NOMO-1 treated with DMSO at 0.1 percent for 48 hours (cell line): ENCODE measurements around the gene CTTNBP2.

Source experiments
- DNase-seq: peaks from one replicate; lab custom pipeline; 2025; ENCODE audit not compliant: unreplicated experiment; lab: John Stamatoyannopoulos, UW

Gene CTTNBP2, protein sequence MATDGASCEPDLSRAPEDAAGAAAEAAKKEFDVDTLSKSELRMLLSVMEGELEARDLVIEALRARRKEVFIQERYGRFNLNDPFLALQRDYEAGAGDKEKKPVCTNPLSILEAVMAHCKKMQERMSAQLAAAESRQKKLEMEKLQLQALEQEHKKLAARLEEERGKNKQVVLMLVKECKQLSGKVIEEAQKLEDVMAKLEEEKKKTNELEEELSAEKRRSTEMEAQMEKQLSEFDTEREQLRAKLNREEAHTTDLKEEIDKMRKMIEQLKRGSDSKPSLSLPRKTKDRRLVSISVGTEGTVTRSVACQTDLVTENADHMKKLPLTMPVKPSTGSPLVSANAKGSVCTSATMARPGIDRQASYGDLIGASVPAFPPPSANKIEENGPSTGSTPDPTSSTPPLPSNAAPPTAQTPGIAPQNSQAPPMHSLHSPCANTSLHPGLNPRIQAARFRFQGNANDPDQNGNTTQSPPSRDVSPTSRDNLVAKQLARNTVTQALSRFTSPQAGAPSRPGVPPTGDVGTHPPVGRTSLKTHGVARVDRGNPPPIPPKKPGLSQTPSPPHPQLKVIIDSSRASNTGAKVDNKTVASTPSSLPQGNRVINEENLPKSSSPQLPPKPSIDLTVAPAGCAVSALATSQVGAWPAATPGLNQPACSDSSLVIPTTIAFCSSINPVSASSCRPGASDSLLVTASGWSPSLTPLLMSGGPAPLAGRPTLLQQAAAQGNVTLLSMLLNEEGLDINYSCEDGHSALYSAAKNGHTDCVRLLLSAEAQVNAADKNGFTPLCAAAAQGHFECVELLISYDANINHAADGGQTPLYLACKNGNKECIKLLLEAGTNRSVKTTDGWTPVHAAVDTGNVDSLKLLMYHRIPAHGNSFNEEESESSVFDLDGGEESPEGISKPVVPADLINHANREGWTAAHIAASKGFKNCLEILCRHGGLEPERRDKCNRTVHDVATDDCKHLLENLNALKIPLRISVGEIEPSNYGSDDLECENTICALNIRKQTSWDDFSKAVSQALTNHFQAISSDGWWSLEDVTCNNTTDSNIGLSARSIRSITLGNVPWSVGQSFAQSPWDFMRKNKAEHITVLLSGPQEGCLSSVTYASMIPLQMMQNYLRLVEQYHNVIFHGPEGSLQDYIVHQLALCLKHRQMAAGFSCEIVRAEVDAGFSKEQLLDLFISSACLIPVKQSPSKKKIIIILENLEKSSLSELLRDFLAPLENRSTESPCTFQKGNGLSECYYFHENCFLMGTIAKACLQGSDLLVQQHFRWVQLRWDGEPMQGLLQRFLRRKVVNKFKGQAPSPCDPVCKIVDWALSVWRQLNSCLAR (N-terminal part only)

DNA sequence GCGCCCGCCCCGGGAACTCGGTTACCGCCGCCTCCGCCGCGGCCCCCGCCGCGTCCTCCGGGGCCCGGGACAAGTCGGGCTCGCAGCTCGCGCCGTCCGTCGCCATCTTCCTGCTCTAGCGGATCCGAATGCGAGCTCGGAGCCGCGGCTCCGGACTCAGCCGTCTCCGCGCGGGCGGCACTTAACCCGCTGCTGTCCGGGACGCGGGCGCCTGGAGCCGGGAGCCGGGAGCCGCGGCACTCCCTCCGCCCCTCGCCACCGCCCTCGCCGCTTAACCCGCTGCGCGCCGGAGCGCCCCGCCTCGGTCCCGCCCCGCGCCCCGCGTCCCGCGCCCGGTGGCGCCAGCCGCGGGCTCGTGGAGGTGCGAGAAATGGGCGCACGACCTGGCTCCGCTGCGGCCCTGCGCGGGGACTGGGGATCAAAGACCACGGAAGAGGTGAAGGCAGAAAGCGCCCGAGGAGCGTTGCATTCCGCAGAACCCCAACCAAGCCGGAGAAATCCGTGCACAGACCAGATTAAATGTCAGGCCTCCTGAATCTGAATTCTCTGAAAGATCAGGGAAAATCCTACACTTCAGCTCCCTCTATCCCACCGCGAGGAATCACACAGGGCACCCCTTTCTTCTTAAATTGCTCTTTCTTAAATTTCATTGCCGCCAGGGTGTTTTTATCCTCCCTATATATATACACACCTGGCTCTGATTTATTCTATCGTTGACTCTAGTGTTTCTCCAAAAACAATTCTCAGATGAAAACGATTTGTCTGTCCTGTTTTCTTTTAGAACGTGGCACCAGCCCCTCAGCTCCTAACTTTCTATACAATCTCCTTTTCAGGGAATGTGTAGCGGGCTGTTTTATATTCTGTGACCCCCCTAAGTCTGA lies at the start of gene CTTNBP2:
CTTNBP2 (minus strand) TSS at position 132 of the 881 bp plus-strand sequence; CDS start at position 106, 26 bp downstream.
- no peak for DNase-seq

DNA sequence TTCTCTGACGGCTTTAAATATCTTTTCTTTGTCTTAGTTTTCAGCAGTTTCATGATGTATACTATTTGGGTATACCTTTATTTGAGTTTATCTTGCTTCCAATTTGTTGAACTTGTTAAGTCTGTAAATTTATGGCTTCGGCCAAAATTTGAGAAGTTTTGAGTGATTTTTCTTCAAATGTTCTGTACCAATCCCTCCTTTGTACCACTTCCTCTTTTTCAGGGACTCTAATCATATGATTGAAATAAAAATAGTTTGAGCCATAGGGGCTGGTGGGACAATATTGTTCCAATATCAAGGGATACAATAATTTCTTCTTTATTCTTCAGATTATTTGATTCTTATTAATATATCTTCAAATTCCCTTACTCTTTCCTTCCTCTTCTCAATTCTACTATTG lies 43.1 kb upstream of the CTTNBP2 start:
- DNase-seq = no peak

DNA sequence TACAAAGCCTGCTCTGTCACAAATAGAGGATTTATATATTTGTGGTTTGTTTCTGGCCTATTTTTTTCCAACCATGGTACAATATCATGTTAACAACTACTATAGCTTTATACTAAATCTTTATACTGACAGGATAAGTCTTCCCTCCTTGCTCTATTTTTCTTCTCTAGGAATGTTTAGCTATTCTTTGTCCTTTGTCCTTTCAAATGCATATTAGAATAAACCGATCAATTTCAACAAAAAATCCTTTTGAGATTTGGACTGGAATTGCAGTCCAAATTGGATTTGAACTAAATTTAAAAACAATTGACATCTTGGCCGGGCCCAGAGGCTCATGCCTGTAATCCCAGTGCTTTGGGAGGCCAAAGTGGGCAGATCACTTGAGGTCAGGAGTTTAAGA lies 39.2 kb upstream of the CTTNBP2 start:
- no peak for DNase-seq

DNA sequence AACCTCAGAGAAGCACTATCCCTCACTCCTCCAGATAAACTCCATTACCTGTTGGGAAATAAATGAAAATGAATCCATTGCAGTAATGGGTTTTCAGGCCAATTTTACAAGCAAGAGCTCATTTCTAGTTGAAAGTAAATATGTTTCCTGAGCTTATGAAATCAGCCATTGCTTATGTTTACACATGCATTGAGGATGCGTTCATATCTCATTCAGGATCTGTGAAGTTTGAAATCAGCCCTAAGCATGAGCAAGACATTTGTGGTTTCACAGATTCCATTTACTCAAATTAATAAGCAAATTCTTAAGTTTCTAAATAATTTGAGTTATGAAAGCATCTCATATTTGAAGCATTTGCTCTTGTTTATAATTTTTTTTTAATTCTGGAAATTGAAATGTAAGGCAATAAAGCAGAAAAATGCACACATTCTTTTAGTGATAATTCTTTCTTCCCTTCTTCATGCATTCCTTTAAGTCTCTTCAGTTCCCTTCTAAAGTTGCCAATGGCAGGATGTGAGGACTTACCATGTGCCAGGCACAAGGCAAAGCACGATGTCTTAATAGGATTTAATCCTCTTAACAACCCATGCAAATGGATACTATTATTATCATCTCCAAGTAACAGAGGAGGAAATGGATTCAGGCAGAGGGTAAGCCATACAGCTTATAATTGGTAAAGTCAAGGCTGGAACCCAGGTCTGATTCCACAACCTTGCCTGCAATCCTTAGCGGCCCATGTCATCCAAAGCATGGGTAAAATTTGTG lies 35.0 kb upstream of the CTTNBP2 start:
- no peak for DNase-seq

DNA sequence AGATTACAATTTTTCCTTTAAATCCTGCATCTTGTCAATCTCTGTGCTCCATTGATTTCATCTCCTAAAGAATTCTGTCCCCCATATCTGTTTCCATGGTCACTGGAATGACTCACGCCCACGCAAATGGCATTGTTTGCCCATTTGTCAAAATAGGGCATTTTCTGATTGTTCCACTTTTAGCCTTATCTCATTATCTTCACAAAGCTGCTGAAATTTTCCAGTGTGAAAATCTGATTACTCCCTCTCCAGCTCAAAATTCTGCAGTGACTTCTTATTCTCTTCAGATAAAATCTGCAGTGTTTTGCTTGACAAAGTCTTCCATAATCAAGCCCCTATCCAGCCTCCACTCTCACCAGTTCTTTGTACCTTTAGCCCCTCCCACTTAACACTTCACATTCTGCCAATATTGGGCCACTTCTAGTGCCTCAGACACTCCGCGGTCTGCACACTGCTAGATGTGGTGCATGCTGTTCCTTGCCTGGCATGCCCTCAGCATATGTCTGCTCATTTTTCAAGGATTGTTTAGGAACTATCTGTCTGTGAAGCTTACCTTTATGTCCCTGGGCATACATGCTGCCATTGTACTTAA lies 33.9 kb upstream of the CTTNBP2 start:
- no peak for DNase-seq

DNA sequence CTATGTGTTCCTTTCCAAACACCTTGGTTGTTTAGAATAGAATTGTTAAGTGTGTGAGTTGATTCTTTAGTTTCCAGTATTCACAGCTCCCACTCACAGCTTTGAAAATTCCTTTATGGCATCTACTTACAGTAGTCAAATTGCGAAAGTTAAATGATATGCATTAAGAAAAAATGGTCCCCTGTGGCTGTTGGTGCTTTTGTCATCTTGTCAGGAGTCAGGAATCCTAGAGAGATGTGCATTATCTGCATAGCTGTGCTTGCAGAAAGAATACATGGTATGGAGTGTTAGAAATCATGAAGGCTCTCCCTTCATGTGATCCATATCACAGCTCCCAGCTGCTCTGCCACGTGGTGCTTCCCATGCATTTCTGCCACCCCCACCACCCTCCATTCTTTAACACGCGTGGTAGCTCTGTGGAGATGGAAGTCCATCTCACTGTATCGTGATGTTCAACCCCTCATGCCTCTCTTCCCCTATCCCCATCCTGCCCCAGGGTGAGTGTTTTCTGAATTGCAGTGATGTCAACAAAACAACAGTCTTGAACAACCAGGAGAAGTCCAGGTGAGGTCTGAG lies 29.2 kb upstream of the CTTNBP2 start:
- no peak for DNase-seq

DNA sequence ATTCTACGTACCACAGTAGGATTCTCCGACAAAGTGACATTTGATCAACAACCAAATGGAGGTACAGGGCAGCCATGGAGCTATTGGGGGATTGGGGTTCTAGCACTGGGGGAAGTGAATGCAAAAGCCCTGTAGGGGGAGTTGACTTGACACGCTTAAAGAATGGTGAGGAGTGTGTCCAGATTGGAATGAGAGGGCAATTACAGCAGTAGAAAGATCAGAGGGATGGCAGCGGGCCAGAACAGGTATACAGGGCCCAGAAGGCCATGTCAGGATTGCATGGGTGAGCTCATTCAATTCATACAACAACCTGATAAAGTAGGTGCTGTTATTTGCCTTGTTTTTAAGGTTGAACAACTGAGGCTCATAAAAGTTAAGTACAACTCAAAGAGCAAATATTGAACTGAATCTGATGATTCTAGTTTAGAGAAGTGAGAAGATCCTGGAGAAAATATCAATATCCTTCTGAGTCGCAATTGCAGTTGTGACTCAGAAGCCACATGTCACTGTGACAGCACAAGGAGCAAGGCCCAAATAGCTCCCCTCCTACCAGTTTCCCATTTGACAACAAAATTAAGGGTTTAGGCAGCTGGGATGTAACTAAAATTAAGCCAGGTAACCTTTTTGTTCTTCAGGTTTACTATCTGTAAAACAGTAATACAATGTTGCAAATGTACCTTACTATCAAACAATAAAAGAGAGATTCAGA lies 28.0 kb upstream of the CTTNBP2 start:
- no peak for DNase-seq

DNA sequence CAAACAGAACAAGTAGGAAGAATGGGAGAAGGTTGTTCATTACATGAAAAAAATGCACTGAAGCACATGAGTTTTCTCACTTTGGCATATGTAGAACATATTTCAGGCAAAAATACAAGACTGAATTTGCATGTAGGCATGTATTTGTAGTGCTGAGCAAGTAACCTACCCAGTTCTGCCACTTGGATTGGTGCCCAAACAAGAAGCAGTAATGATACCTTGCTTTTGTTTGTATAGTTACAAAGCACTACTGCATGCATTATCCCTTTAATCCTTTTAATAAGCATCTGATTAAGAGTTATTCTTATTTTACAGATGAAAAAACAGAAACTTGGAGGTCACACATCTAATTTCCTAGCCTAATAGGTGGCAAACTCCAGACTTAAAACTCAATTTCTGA lies 23.1 kb upstream of the CTTNBP2 start:
- no peak for DNase-seq

DNA sequence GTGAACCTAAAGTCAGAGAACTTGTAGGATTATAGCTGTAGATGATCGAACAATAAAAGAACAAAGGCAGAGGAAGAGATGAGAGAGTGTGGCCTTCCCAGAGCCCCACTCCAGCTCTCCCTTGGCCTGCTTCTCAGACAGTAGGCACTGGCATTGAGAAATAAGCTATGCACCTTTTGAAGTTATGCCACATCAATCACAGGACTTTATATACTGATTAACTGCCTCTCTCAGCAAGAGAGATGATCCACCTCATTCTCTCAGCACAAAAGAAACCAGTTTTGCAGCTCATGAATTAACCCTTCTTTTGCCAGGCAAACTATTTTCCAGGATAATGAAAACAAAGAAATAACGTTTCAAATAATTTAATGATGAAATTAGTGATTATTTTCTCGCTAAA lies 22.0 kb upstream of the CTTNBP2 start:
- no peak for DNase-seq

DNA sequence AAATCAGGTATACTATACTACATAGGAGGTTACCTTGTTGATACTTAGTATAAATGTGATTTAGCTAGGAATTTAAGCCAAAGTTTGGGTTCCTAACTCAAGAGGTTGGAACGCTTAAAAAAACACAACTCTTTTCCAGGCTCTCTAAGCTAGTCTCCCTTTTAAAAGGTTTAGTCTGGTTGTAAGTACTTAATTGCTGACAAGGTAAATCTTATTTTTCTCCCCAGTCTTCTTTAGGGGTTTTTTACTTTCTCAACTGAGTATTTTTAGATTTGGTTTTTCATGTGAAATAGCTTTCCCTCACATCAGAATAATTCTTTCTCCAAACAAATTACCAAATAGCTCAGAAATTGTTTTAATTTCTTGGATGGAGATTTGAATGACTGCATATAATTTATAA lies 20.8 kb upstream of the CTTNBP2 start:
- DNase-seq = no peak

DNA sequence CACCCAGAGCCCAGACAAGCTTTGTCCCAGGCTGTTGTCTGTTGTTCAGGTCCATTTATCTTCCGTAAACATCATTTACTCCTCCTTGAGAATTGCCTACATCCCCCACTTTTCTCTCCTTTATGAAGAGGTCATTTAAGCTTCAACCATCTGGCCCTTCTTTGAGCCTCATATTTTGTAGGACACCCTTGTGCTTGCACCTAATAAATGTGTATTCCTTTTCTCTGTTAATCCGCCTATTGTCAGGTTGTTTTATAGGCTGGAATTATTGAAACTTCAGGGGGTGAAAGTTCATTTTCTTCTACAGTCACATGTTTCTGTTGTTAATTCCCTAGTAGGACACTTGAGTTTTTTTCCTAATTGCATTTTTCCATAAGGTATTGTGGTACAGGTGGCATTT lies 19.6 kb upstream of the CTTNBP2 start:
- no peak for DNase-seq

DNA sequence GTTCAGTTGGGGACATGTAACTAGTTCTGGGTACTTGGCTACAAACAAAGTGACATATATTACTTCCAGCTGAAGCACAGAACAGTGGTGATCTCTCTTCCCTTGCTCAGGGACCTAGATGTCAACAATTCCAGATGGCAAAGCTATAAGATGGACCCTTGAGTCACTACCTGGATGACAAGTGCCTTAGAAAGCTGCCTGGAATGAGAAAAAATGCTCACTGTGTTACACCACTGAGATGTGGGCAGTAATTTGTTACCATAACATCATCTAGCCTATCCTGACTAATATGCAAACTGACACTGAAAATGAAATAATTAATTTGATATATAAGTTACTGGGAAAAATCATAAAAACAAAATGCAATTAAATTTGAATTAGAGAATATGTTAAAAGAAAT lies 16.4 kb upstream of the CTTNBP2 start:
- DNase-seq = no peak

DNA sequence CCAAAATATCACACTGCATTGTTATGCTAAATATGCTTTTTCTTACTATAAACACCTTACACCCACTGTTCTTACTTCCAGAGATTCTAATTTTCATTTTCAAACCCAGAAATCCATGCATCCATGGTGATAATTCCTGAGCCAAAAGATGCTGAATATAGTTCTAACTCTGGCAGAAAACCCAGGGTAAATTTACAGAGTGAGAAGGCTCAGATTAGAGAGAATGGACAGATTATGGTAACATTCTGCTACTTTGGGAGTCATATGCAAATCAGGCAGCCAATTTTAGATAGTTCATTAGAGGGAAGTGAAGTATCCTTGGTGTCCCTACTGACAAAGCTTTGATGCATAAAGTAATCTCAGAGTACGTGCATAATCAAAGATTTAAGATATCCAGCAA lies 15.4 kb upstream of the CTTNBP2 start:
- no peak for DNase-seq

DNA sequence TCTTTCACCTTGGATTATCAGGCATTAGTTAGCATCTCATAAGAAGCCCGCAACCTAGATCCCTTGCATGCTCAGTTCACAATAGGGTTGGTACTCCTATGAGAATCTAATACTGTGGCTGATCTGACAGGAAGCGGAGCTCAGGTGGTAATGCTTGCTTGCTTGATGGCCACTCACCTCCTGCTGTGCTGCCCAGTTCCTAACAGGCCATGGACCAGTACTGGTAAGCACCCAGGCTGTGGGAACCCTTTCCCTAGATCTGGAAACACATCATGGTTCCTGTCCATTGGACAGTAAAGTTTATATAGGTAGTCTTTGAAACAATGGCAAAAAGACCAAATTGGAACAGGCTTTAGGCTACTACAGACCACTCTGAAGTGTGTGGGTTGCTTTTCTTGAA lies 9.4 kb upstream of the CTTNBP2 start:
- no peak for DNase-seq

DNA sequence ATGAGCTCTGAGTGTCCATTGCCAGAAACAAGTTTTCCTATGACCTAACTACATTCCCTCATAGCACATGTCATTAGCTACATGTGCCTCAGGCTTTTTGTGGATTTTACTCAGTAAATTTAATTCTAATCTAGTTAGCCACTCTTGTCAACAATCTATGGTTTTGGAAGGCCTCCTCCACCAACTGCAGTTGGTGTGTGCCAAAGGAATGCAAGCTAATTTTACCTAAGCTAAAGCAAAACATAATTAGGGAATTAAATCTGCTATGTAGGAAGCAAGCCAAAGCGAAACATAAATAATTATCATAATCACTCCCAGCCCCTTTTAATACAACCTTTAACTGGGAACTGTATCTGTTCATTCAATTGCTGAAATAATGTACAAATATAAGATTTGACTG lies 3.5 kb upstream of the CTTNBP2 start:
- no peak for DNase-seq

DNA sequence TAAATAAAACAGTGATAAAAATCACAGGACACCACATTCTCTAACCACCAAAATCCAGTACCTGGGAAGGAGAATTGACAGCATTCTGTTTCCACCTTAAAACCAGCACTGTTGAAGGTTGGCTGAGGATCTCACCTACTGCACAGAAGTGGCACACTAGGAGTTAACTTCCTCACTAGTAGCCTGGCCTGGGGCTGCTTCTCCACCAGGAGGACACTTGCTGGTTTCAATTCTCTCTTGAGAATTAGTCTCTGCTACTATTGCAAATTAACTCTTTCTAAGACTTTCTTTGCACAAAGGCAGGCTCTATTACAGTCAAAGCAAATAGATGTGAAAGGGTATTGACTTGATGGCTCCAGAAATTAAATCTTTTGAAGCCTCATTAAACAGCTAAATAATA lies 2.3 kb upstream of the CTTNBP2 start:
- DNase-seq = peak; percentile 6

DNA sequence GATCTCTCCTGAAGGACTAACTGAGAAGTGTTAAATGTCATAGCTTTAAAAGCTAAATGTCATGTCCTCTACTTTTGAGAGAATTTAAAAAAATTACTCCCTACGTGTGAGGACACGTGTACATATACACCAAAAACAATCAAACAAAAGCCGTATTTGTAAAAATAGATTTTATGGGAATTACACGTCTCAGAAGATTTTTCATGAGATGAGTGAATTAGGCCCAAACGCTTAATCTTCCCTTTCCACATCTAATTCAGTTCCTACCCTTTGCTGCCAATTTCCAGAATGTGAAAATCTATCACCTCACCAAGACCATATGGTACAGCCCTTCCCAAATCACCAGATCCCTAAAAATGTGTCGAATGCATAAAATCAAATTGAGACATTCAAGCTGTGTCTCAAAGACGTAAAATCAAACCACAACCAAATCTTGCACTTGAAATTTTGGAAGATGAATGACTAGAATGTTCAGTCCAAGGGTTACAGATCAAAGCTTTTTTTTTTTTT lies 1.0 kb upstream of the CTTNBP2 start:
- DNase-seq = no peak
